ENCODE results near the gene FAM193B. TPM values are rescaled to one million over a fixed set of nuclear protein-coding genes. Genes with fewer than 3 reads are reported as not detected.

The FAM193B gene
- total and polyA plus RNA-seq, 9 of the 15 experiments (the other 6 are each of a cell fraction or from before 2014, with no cell fraction given) = 4.4 to 76.4 (median 37.3) TPM

- TF ChIP-seq RREB1 (CRISPR knock-in tag; IDR thresholded peaks at IDR 0.05) (no peak), ZNF699 (CRISPR knock-in tag; IDR thresholded peaks at IDR 0.05; ENCODE audit: insufficient replicate concordance) (no peak), JUND (IDR thresholded peaks at IDR 0.05; ENCODE audit: borderline replicate concordance, low read depth, low read length) (peak; percentile 57; the same call in 1 of the 2 replicates), JUND (tag; IDR thresholded peaks at IDR 0.05; ENCODE audit: borderline replicate concordance, low read depth, low read length) (peak; percentile 37; the same call in 2 of the 3 replicates), SOX6 (IDR thresholded peaks at IDR 0.05) (no peak), NR1H2 (CRISPR knock-in tag; IDR thresholded peaks at IDR 0.05) (no peak), MEIS2 (IDR thresholded peaks at IDR 0.05; ENCODE audit: partially characterized antibody) (no peak), ZBTB43 (CRISPR knock-in tag; IDR thresholded peaks at IDR 0.05) (no peak), ZNF311 (CRISPR knock-in tag; IDR thresholded peaks at IDR 0.05) (no peak), TBL1XR1 (IDR thresholded peaks at IDR 0.05; ENCODE audit: low read length in 2 of 2) (no peak), ZBTB34 (CRISPR knock-in tag; IDR thresholded peaks at IDR 0.05) (no peak), KLF10 (CRISPR knock-in tag; IDR thresholded peaks at IDR 0.05) (no peak), XRCC4 (IDR thresholded peaks at IDR 0.05; ENCODE audit: extremely low read depth, insufficient read depth, insufficient read length) (no peak), ZNF133 (CRISPR knock-in tag; IDR thresholded peaks at IDR 0.05) (no peak), HMBOX1 (IDR thresholded peaks at IDR 0.05) (no peak), POLR2A (conservative IDR thresholded peaks at IDR 0.05) (no peak)
Measured at GRCh38 chr5:177554474-177555111, at the start of gene FAM193B (continued).

Data from K562 (cell line).